Erythroblast (primary cell): ENCODE data around the gene CENPM.

Experiments
- GATA1 ChIP-seq: IDR thresholded peaks from 2 replicates; pipeline ENCODE4 v1.6.1; 2011; ENCODE audit warnings: low read depth, mild to moderate bottlenecking, control low read depth, low read length, moderate library complexity
- POLR2A ChIP-seq: IDR thresholded peaks from 2 replicates; pipeline ENCODE4 v1.6.1; 2011; ENCODE audit warnings: mild to moderate bottlenecking, low read length

DNA sequence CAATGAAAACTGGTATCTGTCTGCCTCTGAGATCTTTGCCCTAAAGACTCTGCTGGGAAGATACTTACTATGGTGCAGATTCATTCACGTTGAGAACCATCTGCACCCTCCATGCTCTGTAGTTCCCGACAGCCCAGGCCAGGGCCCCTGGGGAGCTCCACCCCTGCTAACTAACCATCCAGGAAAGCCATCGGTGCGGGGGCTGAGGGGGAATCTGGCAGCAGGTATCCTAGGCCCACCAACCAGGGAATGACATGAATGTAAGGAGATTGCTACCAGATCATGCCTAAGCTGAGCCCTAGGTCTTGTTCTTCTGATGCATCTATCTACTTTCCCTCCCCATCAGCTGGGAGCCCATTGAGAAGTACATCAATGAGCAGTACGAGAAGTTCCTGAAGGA is 40.3 kb upstream of the CENPM start:
- TF ChIP-seq POLR2A, result no peak
- no peak for TF ChIP-seq GATA1
